GM12878 (cell line): ENCODE measurements around the gene NELFB. TPM values are rescaled to one million over a fixed set of nuclear protein-coding genes. Genes with fewer than 3 reads are reported as not detected.

Experiments used
- ATAC-seq: fragments of 200-7000 bp; cut with Tn5 transposase; 3 replicates; pipeline ENCODE4 v1.9.1; 2020; ENCODE audit warnings: mild to moderate bottlenecking, moderate library complexity
- BruUV-seq: library from RNA; stranded (reverse); fragments of 400-500 nt; replicated peaks from 2 replicates; lab custom pipeline; 2021; lab: Mats Ljungman, UMichigan
- CTCF ChIA-PET: fragments of 300-600 bp; sonication (Branson Sonifier 250); formaldehyde crosslinking; extraction: SDS; loops from one replicate; lab custom pipeline; 2021; ENCODE audit warnings: inconsistent platforms; lab: Yijun Ruan, JAX
- POLR2A ChIA-PET: fragments of 350-600 bp; formaldehyde crosslinking; extraction: SDS; loops from one replicate; lab custom pipeline; 2021; ENCODE audit warnings: inconsistent platforms; lab: Charles Lee
- RAD21 ChIA-PET: fragments of 300-600 bp; sonication (Branson Sonifier 250); formaldehyde crosslinking; loops from one replicate; lab custom pipeline; 2023; ENCODE audit warnings: antibody characterized with exemption; ENCODE audit not compliant: unreplicated experiment; lab: Charles Lee
- SMC1A ChIA-PET: fragments of 300-600 bp; sonication (Branson Sonifier 250); formaldehyde crosslinking; loops from one replicate; lab custom pipeline; 2023; ENCODE audit not compliant: unreplicated experiment, uncharacterized antibody; lab: Charles Lee
- DNase-seq: peaks from one replicate; pipeline ENCODE4 v3.0.0-alpha.2; 2011; ENCODE audit warnings: low read depth, low spot score
- FAIRE-seq: peaks from 3 replicates; lab custom pipeline; 2011; peaks lifted over from hg19 to GRCh38; lab: Jason Lieb, UNC
- H2AFZ ChIP-seq: 2 replicates; pipeline ENCODE4 v1.6.0; 2011; ENCODE audit warnings: low read depth, low read length, control low read depth; ENCODE audit not compliant: control insufficient read depth
- H3K27ac ChIP-seq: 2 replicates; pipeline ENCODE4 v1.5.1; 2011; ENCODE audit warnings: control low read depth; ENCODE audit not compliant: control insufficient read depth, insufficient read depth
- H3K27me3 ChIP-seq, 2 experiments: replicated peaks in 1 of 2; 2 replicates each; pipeline versions ENCODE4 v1.6.0 to v1.6.1; 2011; ENCODE audit warnings: low read length in 1 of 2; ENCODE audit not compliant: control insufficient read depth in 2 of 2, insufficient read depth in 2 of 2
- H3K36me3 ChIP-seq, 2 experiments: 2 replicates each; pipeline ENCODE4 v1.5.1; 2011; ENCODE audit warnings: low read length in 1 of 2; ENCODE audit not compliant: control insufficient read depth in 2 of 2, insufficient read depth in 2 of 2
- H3K4me1 ChIP-seq: 2 replicates; pipeline ENCODE4 v1.6.1; 2011; ENCODE audit warnings: mild to moderate bottlenecking, low read length, moderate library complexity, mixed read lengths; ENCODE audit not compliant: control insufficient read depth, insufficient read depth
- H3K4me2 ChIP-seq: 2 replicates; pipeline ENCODE4 v1.6.0; 2011; ENCODE audit warnings: control low read depth; ENCODE audit not compliant: control insufficient read depth, insufficient read depth
- H3K4me3 ChIP-seq: fragments of 200-600 bp; sonication (generic); 2 replicates; pipeline ENCODE4 v1.5.1; 2016
- H3K79me2 ChIP-seq: 2 replicates; pipeline ENCODE4 v1.6.0; 2011; ENCODE audit warnings: low read length; ENCODE audit not compliant: control insufficient read depth, insufficient read depth
- H3K9ac ChIP-seq: 2 replicates; pipeline ENCODE4 v1.8.0; 2011; ENCODE audit warnings: low read length, control low read depth, mixed read lengths; ENCODE audit not compliant: control insufficient read depth, insufficient read depth
- H3K9me3 ChIP-seq: replicated peaks from 3 replicates; pipeline ENCODE4 v1.5.1; 2011; ENCODE audit warnings: mild to moderate bottlenecking, low read length; ENCODE audit not compliant: control insufficient read depth, insufficient read depth
- H4K20me1 ChIP-seq: 2 replicates; pipeline ENCODE4 v1.6.0; 2011; ENCODE audit not compliant: control insufficient read depth, insufficient read depth
- CBX5 ChIP-seq: sonication (generic); IDR thresholded peaks from 2 replicates; pipeline ENCODE4 v1.6.1; 2016; ENCODE audit warnings: low read depth, moderate library complexity, mild to moderate bottlenecking, inconsistent platforms
- CHD4 ChIP-seq: fragments of 200-600 bp; sonication (generic); IDR thresholded peaks from 2 replicates; pipeline ENCODE4 v1.6.1; 2016; ENCODE audit warnings: mild to moderate bottlenecking
- E2F8 ChIP-seq: fragments of 450-650 bp; IDR thresholded peaks from 2 replicates; pipeline ENCODE4 v1.6.1; 2018; ENCODE audit warnings: mild to moderate bottlenecking, low read depth, moderate library complexity; ENCODE audit not compliant: partially characterized antibody
- MYC ChIP-seq: IDR thresholded peaks from 2 replicates; pipeline ENCODE4 v1.6.1; 2011; ENCODE audit warnings: mild to moderate bottlenecking, low read length, moderate library complexity, inconsistent platforms; ENCODE audit not compliant: insufficient read depth, insufficient replicate concordance, insufficient read length, severe bottlenecking
- RAD51 ChIP-seq: fragments of 450-650 bp; IDR thresholded peaks from 2 replicates; pipeline ENCODE4 v1.6.1; 2016; ENCODE audit warnings: moderate library complexity, mild to moderate bottlenecking, inconsistent platforms
- SPI1 ChIP-seq: IDR thresholded peaks from 2 replicates; pipeline ENCODE4 v1.6.1; 2011; ENCODE audit warnings: low read depth, mild to moderate bottlenecking, low read length, moderate library complexity, borderline replicate concordance; ENCODE audit not compliant: insufficient read depth
- WGBS: methylation state at CpG from one replicate; pipeline ENCODE4 v1.1.6; 2016; ENCODE audit warnings: low lambda C conversion rate; ENCODE audit not compliant: insufficient replicate concordance, insufficient coverage; ENCODE audit errors: missing lambda C conversion rate; 5-methylcytosine and 5-hydroxymethylcytosine counted together
- in situ Hi-C: fragments of 300-500 bp; cut with MboI; formaldehyde crosslinking; loops from 9 replicates; pipeline ENCODE4 v1.14.3; 2018; ENCODE audit warnings: mixed read lengths
- intact Hi-C: fragments of 100-400 bp; cut with micrococcal nuclease; formaldehyde crosslinking; loops from one replicate; pipeline ENCODE4 v1.14.2; 2022; ENCODE audit not compliant: unreplicated experiment
- polyA plus RNA-seq, 11 experiments: library from polyadenylated mRNA; depleted of rRNA in 4 of 11; unstranded in 6 of 11; stranded (reverse) in 5 of 11; fragments of >200 nt; fragmentation: Nextera tagmentation in 4 of 11; fragmentation: Illumina TruSeq in 1 of 11; extraction: Ambion mirVana in 4 of 11; extraction: Trizol in 1 of 11; gene quantifications; 1 replicate in 1 of 11; 2 replicates in 10 of 11; pipeline versions ENCODE4 v1.2.1 to v1.2.3, GENCODE V29; 2011 to 2016; ENCODE audit warnings: inconsistent platforms in 2 of 11, missing spikeins in 2 of 11, low read depth in 1 of 11
- total RNA-seq, 4 experiments: library from RNA; depleted of rRNA in 3 of 4; stranded (reverse); fragments of >200 nt in 3 of 4; fragmentation: Illumina TruSeq in 1 of 4; extraction: Trizol in 1 of 4; gene quantifications; 2 replicates each; pipeline versions ENCODE4 v1.2.1 to v1.2.3, GENCODE V29; 2013 to 2021

The NELFB gene
- total and polyA plus RNA-seq, 10 of the 15 experiments (the other 5 are each of a cell fraction or from before 2014, with no cell fraction given): 0.19 to 63.4 (median 30.9) TPM

GRCh38 chr9:137275588-137276472 is 20.7 kb downstream of the NELFB start:
- no peak overlapping the region for H3K4me3 ChIP-seq
- ChIA-PET POLR2A (interaction anchor here (2.5 kb wide), 1 partner anchor 35 kb away, joined by 14 read pairs; the partner anchor contains the start of gene TUBB4B), SMC1A (interaction anchor here (1.0 kb wide), 1 partner anchor 11 kb away, joined by 3 read pairs; no protein-coding TSS in a partner anchor), RAD21 (interaction anchor here (1.4 kb wide), 1 partner anchor 26 kb away, joined by 3 read pairs; the partner anchor contains the start of gene NRARP), CTCF (interaction anchor here (0.9 to 1.4 kb wide), 5 partner anchors 20 to 246 kb away, joined by 3 to 5 read pairs (median 3); partner anchors contain the start of genes EXD3 and NOXA1)
- peaks cover 1 to 3% of the 10 kb centered on the region in 2 experiments; a peak in 3 of 4 replicates for H3K36me3 ChIP-seq
- no peaks in the 10 kb centered on the region for H3K9me3 ChIP-seq
- H3K27ac ChIP-seq: no peak overlapping the region; the same call in 1 of the 2 replicates
- H4K20me1 ChIP-seq: no peaks in the 10 kb centered on the region
- 68% methylated on average over 24 of the region's 24 CpGs for WGBS
- intact Hi-C loops: no loop called here
- H3K9ac ChIP-seq: no peak overlapping the region
- H2AFZ ChIP-seq: no peak overlapping the region
- no peaks in the 10 kb centered on the region for H3K27me3 ChIP-seq
- no TSS peak for BruUV-seq
- in situ Hi-C loops: no loop called here
- H3K4me1 ChIP-seq: peaks cover 36% of the 10 kb centered on the region
- no peak for TF ChIP-seq CBX5
- TF ChIP-seq E2F8: no peak
- TF ChIP-seq CHD4: no peak
- no peak for TF ChIP-seq MYC
- no peak for TF ChIP-seq SPI1
- TF ChIP-seq RAD51: no peak
- H3K79me2 ChIP-seq: peaks cover 19% of the 10 kb centered on the region
- DNase-seq (no peak), ATAC-seq (no peak), FAIRE-seq (no peak)
- no peak overlapping the region; the same call in 1 of the 2 replicates for H3K4me2 ChIP-seq
